Neural progenitor cell (in vitro differentiated cells): ENCODE results near the gene ZNF664.

Experiments
- EZH2 ChIP-seq: fragments of 200-600 bp; sonication (generic); IDR thresholded peaks from 2 replicates; pipeline ENCODE4 v1.6.1; 2017; ENCODE audit warnings: antibody characterized with exemption, mild to moderate bottlenecking, moderate library complexity
- EZH2phosphoT487 ChIP-seq: fragments of 200-600 bp; sonication (generic); IDR thresholded peaks from 2 replicates; pipeline ENCODE4 v1.6.1; 2017; ENCODE audit warnings: antibody characterized with exemption
- TF ChIP-seq, protein P1 (sequence below): fragments of 200-600 bp; sonication (generic); IDR thresholded peaks from 2 replicates; pipeline ENCODE4 v1.5.1; 2017; ENCODE audit warnings: antibody characterized with exemption, mild to moderate bottlenecking

DNA sequence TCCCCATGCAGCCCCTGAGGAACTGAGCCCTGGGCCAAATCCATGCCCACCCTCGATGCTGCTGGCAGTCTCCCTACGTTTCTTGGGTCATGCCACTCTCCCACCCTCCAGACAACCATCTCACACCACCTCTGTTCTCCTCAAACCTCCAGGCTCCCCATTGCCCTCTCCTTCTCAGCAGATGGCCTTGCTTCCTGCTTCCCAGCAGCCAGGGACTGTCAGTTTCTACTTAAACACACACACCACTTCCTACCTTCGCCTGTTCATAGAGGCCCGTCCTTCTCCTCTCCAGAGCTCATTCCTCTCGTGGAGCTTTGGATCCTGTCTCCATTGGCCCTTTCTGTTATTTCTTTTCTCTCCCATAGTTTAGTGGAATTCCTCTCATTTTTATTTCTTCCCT lies 27.1 kb downstream of the ZNF664 start:
- TF ChIP-seq, protein P1, sequence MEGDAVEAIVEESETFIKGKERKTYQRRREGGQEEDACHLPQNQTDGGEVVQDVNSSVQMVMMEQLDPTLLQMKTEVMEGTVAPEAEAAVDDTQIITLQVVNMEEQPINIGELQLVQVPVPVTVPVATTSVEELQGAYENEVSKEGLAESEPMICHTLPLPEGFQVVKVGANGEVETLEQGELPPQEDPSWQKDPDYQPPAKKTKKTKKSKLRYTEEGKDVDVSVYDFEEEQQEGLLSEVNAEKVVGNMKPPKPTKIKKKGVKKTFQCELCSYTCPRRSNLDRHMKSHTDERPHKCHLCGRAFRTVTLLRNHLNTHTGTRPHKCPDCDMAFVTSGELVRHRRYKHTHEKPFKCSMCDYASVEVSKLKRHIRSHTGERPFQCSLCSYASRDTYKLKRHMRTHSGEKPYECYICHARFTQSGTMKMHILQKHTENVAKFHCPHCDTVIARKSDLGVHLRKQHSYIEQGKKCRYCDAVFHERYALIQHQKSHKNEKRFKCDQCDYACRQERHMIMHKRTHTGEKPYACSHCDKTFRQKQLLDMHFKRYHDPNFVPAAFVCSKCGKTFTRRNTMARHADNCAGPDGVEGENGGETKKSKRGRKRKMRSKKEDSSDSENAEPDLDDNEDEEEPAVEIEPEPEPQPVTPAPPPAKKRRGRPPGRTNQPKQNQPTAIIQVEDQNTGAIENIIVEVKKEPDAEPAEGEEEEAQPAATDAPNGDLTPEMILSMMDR: no peak
- TF ChIP-seq EZH2 (no peak), EZH2phosphoT487 (no peak)
